RWPE2 (cell line): ENCODE data around the gene NHEJ1.

Experiments used
- ATAC-seq: fragments of 200-7000 bp; cut with Tn5 transposase; 3 replicates; pipeline ENCODE4 v1.9.1; 2021; ENCODE audit warnings: low read depth
- DNase-seq: peaks from one replicate; pipeline ENCODE4 v3.0.0-alpha.2; 2020; ENCODE audit warnings: low spot score
- H3K27ac ChIP-seq: fragments of 450-650 bp; 2 replicates; pipeline ENCODE4 v1.5.1; 2017; ENCODE audit warnings: mild to moderate bottlenecking; ENCODE audit not compliant: poor library complexity, severe bottlenecking
- H3K27me3 ChIP-seq: fragments of 250-450 bp; sonication (Bioruptor Pico); 2 replicates; pipeline ENCODE4 v1.5.1; 2021; ENCODE audit warnings: mild to moderate bottlenecking, moderate library complexity; ENCODE audit not compliant: insufficient read depth, poor library complexity, severe bottlenecking
- H3K36me3 ChIP-seq: fragments of 250-450 bp; sonication (Bioruptor Pico); 2 replicates; pipeline ENCODE4 v1.5.1; 2020; ENCODE audit warnings: low read depth, mild to moderate bottlenecking, moderate library complexity
- H3K4me1 ChIP-seq: fragments of 250-450 bp; sonication (Bioruptor Pico); 2 replicates; pipeline ENCODE4 v1.5.1; 2021; ENCODE audit warnings: mild to moderate bottlenecking, moderate library complexity; ENCODE audit not compliant: insufficient read depth, poor library complexity, severe bottlenecking
- H3K4me3 ChIP-seq: fragments of 250-450 bp; sonication (Bioruptor Pico); 2 replicates; pipeline ENCODE4 v1.5.1; 2021; ENCODE audit warnings: mild to moderate bottlenecking, moderate library complexity; ENCODE audit not compliant: severe bottlenecking
- H3K9me3 ChIP-seq: fragments of 250-450 bp; sonication (Bioruptor Pico); 2 replicates; pipeline ENCODE4 v1.5.1; 2021; ENCODE audit warnings: mild to moderate bottlenecking, moderate library complexity; ENCODE audit not compliant: severe bottlenecking
- TF ChIP-seq, protein P1 (sequence below): fragments of 450-650 bp; IDR thresholded peaks from one replicate; pipeline ENCODE4 v1.5.1; 2017; ENCODE audit warnings: mild to moderate bottlenecking, moderate library complexity; ENCODE audit not compliant: poor library complexity, severe bottlenecking

Gene NHEJ1

DNA sequence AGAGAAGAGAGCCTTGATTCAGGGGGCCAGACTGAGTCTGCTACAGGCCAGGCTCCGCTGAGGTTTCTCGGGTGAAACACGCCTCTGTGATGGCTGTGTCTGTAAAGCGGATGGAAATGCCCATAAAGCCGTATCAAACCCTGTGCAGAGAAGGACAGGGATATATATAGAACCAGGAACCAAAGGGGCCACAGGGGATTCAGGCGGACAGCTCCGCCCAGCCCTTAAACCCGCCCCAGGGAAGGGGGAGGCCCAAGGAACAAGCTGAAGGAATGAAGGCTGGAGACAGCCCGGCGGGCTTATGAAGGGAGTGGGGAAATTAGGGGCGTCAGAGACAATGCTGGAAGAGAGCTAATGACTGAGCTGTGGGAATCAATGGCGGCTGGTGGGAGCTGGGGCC, 42.1 kb downstream of the NHEJ1 start:
- Histone ChIP-seq H3K4me3 (no peak overlapping the region), H3K27me3 (no peaks in the 10 kb centered on the region), H3K9me3 (no peaks in the 10 kb centered on the region), H3K27ac (no peak overlapping the region), H3K36me3 (no peaks in the 10 kb centered on the region), H3K4me1 (no peaks in the 10 kb centered on the region)
- DNase-seq = no peak
- ATAC-seq = no peak
- TF ChIP-seq, protein P1, sequence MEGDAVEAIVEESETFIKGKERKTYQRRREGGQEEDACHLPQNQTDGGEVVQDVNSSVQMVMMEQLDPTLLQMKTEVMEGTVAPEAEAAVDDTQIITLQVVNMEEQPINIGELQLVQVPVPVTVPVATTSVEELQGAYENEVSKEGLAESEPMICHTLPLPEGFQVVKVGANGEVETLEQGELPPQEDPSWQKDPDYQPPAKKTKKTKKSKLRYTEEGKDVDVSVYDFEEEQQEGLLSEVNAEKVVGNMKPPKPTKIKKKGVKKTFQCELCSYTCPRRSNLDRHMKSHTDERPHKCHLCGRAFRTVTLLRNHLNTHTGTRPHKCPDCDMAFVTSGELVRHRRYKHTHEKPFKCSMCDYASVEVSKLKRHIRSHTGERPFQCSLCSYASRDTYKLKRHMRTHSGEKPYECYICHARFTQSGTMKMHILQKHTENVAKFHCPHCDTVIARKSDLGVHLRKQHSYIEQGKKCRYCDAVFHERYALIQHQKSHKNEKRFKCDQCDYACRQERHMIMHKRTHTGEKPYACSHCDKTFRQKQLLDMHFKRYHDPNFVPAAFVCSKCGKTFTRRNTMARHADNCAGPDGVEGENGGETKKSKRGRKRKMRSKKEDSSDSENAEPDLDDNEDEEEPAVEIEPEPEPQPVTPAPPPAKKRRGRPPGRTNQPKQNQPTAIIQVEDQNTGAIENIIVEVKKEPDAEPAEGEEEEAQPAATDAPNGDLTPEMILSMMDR = no peak

- no peaks in the 10 kb centered on the region for H3K9me3 ChIP-seq
- no peaks in the 10 kb centered on the region for H3K27me3 ChIP-seq
- H3K36me3 ChIP-seq = no peaks in the 10 kb centered on the region
- ATAC-seq (peak; percentile 29; the same call in 1 of the 3 replicates), DNase-seq (no peak)
- no peak overlapping the region for H3K4me3 ChIP-seq
- H3K4me1 ChIP-seq = no peaks in the 10 kb centered on the region
- TF ChIP-seq, protein P1 = no peak
- no peak overlapping the region for H3K27ac ChIP-seq
Measured at GRCh38 chr2:219116776-219117646, 43.6 kb downstream of the NHEJ1 start.

DNA sequence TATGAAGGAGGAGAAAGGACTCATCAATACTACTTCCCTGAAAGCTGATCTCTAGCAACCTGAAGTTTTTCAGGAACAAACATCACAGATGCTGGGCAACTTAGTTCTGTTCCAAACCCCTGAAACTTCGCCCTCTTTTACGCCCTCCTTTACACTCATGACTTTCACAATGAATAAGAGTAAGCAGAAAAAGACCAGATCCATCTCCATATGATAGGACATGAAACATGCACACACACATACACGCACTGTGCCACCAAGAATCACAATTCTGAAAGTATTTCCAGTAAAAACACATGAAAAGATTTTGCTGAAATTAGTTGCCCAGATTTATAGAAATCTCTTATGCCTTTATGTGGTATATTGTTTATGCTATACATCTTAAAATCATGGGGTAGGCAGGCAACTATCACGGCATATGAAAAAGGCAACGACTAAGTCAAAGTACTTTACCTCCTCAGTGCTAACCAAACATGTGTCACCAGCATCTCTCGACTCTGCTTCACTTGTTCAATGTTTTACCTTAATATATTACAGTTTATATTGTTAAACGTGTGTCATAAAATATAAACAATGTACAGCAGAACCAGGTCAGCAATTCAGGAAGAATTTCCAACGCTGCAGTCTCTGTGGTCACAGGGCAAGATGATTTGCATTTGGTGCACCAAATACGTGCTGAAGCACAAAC, 47.8 kb downstream of the NHEJ1 start:
- ATAC-seq (no peak), DNase-seq (no peak)
- TF ChIP-seq, protein P1 = no peak
- no peaks in the 10 kb centered on the region for H3K9me3 ChIP-seq
- H3K27me3 ChIP-seq = no peaks in the 10 kb centered on the region
- H3K36me3 ChIP-seq = no peaks in the 10 kb centered on the region
- H3K27ac ChIP-seq = no peak overlapping the region
- H3K4me3 ChIP-seq = no peak overlapping the region
- no peaks in the 10 kb centered on the region for H3K4me1 ChIP-seq

- DNase-seq (no peak), ATAC-seq (no peak)
- H3K9me3 ChIP-seq = no peaks in the 10 kb centered on the region
- no peaks in the 10 kb centered on the region for H3K36me3 ChIP-seq
- H3K4me1 ChIP-seq = no peaks in the 10 kb centered on the region
- H3K27me3 ChIP-seq = no peaks in the 10 kb centered on the region
- TF ChIP-seq, protein P1 = no peak
- no peak overlapping the region for H3K27ac ChIP-seq
- no peak overlapping the region for H3K4me3 ChIP-seq
Measured at GRCh38 chr2:219112062-219112406, 48.6 kb downstream of the NHEJ1 start.
